DOHH2 (cell line): ENCODE measurements around the gene GPX2.

Source experiments
- CTCF ChIP-seq: fragments of 200-600 bp; sonication (generic); IDR thresholded peaks from one replicate; pipeline ENCODE4 v1.5.1; 2014; ENCODE audit warnings: antibody characterized with exemption, mild to moderate bottlenecking, low read depth, low read length; ENCODE audit not compliant: poor library complexity, severe bottlenecking
- EZH2phosphoT487 ChIP-seq: fragments of 200-600 bp; sonication (generic); IDR thresholded peaks from 2 replicates; pipeline ENCODE4 v1.6.1; 2017; ENCODE audit warnings: borderline replicate concordance, mild to moderate bottlenecking, antibody characterized with exemption, low read length, moderate library complexity, mixed read lengths

GRCh38 chr14:64918216-64918615, 24.3 kb downstream of the GPX2 start:
- TF ChIP-seq CTCF (no peak), EZH2phosphoT487 (no peak)
